MCF 10A (cell line): ENCODE data around the gene TSNAX. TPM values are rescaled to one million over a fixed set of nuclear protein-coding genes. Genes with fewer than 3 reads are reported as not detected.

Experiments
- BruUV-seq: library from RNA; stranded (reverse); fragments of 400-500 nt; replicated peaks from 2 replicates; lab custom pipeline; 2021; lab: Mats Ljungman, UMichigan
- CTCF ChIA-PET: fragments of 300-600 bp; sonication (Branson Sonifier 250); formaldehyde crosslinking; extraction: SDS; loops from one replicate; lab custom pipeline; 2021; ENCODE audit warnings: antibody characterized with exemption, inconsistent platforms; lab: Yijun Ruan, JAX
- POLR2A ChIA-PET: fragments of 300-600, 350-650 bp; sonication (Branson Sonifier 250); formaldehyde crosslinking; extraction: SDS; loops from one replicate; lab custom pipeline; 2020; ENCODE audit warnings: antibody characterized with exemption, inconsistent platforms; lab: Yijun Ruan, JAX
- DNase-seq: peaks from one replicate; pipeline ENCODE4 v3.0.0-alpha.2; 2018; ENCODE audit not compliant: unreplicated experiment
- H3K27ac Mint-ChIP-seq: one replicate; pipeline ENCODE4 v1.8.0; 2022; ENCODE audit warnings: mild to moderate bottlenecking, low read depth, mixed read lengths; ENCODE audit not compliant: unreplicated experiment
- H3K27me3 Mint-ChIP-seq: one replicate; pipeline ENCODE4 v1.8.0; 2022; ENCODE audit warnings: mixed read lengths; ENCODE audit not compliant: insufficient read depth, unreplicated experiment
- H3K36me3 Mint-ChIP-seq: one replicate; pipeline ENCODE4 v1.8.0; 2022; ENCODE audit warnings: mild to moderate bottlenecking, moderate library complexity, mixed read lengths; ENCODE audit not compliant: insufficient read depth, unreplicated experiment
- H3K4me1 Mint-ChIP-seq: one replicate; pipeline ENCODE4 v1.8.0; 2022; ENCODE audit warnings: mixed read lengths; ENCODE audit not compliant: insufficient read depth, unreplicated experiment
- H3K4me3 Mint-ChIP-seq: one replicate; pipeline ENCODE4 v1.8.0; 2022; ENCODE audit warnings: mild to moderate bottlenecking, moderate library complexity, mixed read lengths; ENCODE audit not compliant: unreplicated experiment
- H3K9me3 Mint-ChIP-seq: one replicate; pipeline ENCODE4 v1.8.0; 2022; ENCODE audit warnings: mixed read lengths; ENCODE audit not compliant: unreplicated experiment
- CTCF ChIP-seq: fragments of 200-600 bp; IDR thresholded peaks from one replicate; pipeline ENCODE4 v1.8.0; 2022; ENCODE audit warnings: antibody characterized with exemption, mild to moderate bottlenecking; ENCODE audit not compliant: unreplicated experiment
- intact Hi-C: fragments of 100-400 bp; cut with micrococcal nuclease; formaldehyde crosslinking; loops from 2 replicates; pipeline ENCODE4 v1.14.1; 2022
- total RNA-seq: library from RNA; stranded (reverse); gene quantifications from 2 replicates; pipeline ENCODE4 v1.2.3, GENCODE V29; 2022

TSNAX gene
- total RNA-seq, 1 experiment from 2014 or later: 79.0 TPM

GRCh38 chr1:231596337-231596791 lies 67.9 kb downstream of the TSNAX start:
- H3K27me3 Mint-ChIP-seq: no peaks in the 10 kb centered on the region
- peak; percentile 31 for DNase-seq
- no peaks in the 10 kb centered on the region for H3K36me3 Mint-ChIP-seq
- POLR2A ChIA-PET: interaction anchor here (0.6 kb wide), 2 partner anchors 259 to 563 kb away, joined by 3 read pairs; partner anchors contain the start of genes EXOC8 and SPRTN
- intact Hi-C loops: no loop called here
- BruUV-seq: no TSS peak
- CTCF ChIA-PET: interaction anchor here (1.0 kb wide), 1 partner anchor 11 kb away, joined by 5 read pairs; no protein-coding TSS in a partner anchor
- no peaks in the 10 kb centered on the region for H3K9me3 Mint-ChIP-seq
- no peaks in the 10 kb centered on the region for H3K4me1 Mint-ChIP-seq
- H3K27ac Mint-ChIP-seq: no peak overlapping the region
- H3K4me3 Mint-ChIP-seq: no peak overlapping the region
- TF ChIP-seq CTCF: no peak

GRCh38 chr1:231597971-231598370 lies 69.5 kb downstream of the TSNAX start:
- no TSS peak for BruUV-seq
- no peak overlapping the region for H3K4me3 Mint-ChIP-seq
- intact Hi-C loops: no loop called here
- CTCF ChIA-PET: interaction anchor here (0.7 to 10.5 kb wide), 5 partner anchors 8 to 680 kb away, joined by 3 to 87 read pairs (median 4); no protein-coding TSS in a partner anchor
- H3K4me1 Mint-ChIP-seq: no peaks in the 10 kb centered on the region
- H3K9me3 Mint-ChIP-seq: no peaks in the 10 kb centered on the region
- no peak overlapping the region for H3K27ac Mint-ChIP-seq
- no peak for DNase-seq
- no peaks in the 10 kb centered on the region for H3K27me3 Mint-ChIP-seq
- no peaks in the 10 kb centered on the region for H3K36me3 Mint-ChIP-seq
- POLR2A ChIA-PET: interaction anchor here (0.7 to 0.9 kb wide), 2 partner anchors 116 to 257 kb away, joined by 3 read pairs; no protein-coding TSS in a partner anchor
- TF ChIP-seq CTCF: no peak

GRCh38 chr1:231600458-231600976 lies 72.0 kb downstream of the TSNAX start:
- Mint-ChIP-seq H3K36me3 (no peaks in the 10 kb centered on the region), H3K9me3 (no peaks in the 10 kb centered on the region), H3K4me3 (no peak overlapping the region), H3K27ac (no peak overlapping the region), H3K27me3 (peaks cover under 1% of the 10 kb centered on the region), H3K4me1 (peaks cover 12% of the 10 kb centered on the region)
- ChIA-PET CTCF (interaction anchor here (0.6 to 10.5 kb wide), 8 partner anchors 11 to 678 kb away, joined by 3 to 87 read pairs (median 4); no protein-coding TSS in a partner anchor), POLR2A (interaction anchor here (0.6 to 3.9 kb wide), 12 partner anchors 16 to 1508 kb away, joined by 3 to 22 read pairs (median 3); no protein-coding TSS in a partner anchor)
- TF ChIP-seq CTCF: no peak
- no TSS peak for BruUV-seq
- intact Hi-C loops: loop anchor here (5.0 kb wide), 3 partner anchors 613 to 968 kb away; no protein-coding TSS in a partner anchor
- no peak for DNase-seq

- no peak for DNase-seq
- POLR2A ChIA-PET: interaction anchor here (0.6 to 3.9 kb wide), 10 partner anchors 36 to 1514 kb away, joined by 3 to 22 read pairs (median 4); partner anchors contain the start of genes EXOC8 and SPRTN
- Mint-ChIP-seq H3K4me1 (peaks cover 12% of the 10 kb centered on the region), H3K27me3 (peaks cover 16% of the 10 kb centered on the region), H3K27ac (no peak overlapping the region), H3K36me3 (no peaks in the 10 kb centered on the region), H3K4me3 (no peak overlapping the region), H3K9me3 (no peaks in the 10 kb centered on the region)
- CTCF ChIA-PET: interaction anchor here (0.6 to 10.5 kb wide), 11 partner anchors 10 to 1069 kb away, joined by 3 to 87 read pairs (median 4); no protein-coding TSS in a partner anchor
- intact Hi-C loops: loop anchor here (5.0 kb wide), 3 partner anchors 615 to 970 kb away; no protein-coding TSS in a partner anchor
- TF ChIP-seq CTCF: no peak
- BruUV-seq: no TSS peak
Measured at GRCh38 chr1:231601824-231602672, 73.6 kb downstream of the TSNAX start.
